ENCODE data around the gene CTAG2.
"Not testable (repeated sequence)": the region's sequence is repeated elsewhere in the genome, so short reads cannot be mapped to it uniquely, and the experiment has no call there.

The CTAG2 gene

DNA sequence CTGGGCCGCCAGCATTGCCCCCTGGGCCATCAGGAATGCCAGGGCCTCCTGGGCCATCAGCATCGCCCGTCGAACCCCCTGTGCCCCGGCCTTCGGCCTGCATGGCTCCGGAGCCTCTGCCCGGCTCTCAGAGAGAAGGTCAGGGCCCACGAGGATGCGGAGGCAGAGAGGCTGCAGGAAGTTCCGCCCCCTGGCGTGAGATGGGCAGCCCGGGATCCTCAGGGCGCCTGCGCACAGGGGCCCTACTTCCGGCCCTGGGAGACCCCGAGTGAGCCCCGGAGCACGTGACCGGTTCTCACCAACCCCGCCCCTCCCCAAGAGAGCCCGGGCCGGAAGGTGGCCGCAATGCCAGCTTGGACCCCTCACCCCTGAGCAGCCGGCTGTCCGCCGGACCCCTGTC is at the start of gene CTAG2:
TSS of gene CTAG2 (minus strand) at position 167 of the 400 bp plus-strand sequence. CDS start at position 103, 64 bp downstream.
- not testable (repeated sequence) for H3K9me3 Mint-ChIP-seq; H3K27ac Mint-ChIP-seq; ATAC-seq; H3K4me1 Mint-ChIP-seq; H3K36me3 Mint-ChIP-seq; H3K4me3 Mint-ChIP-seq; DNase-seq (ENCODE audit: low spot score in 2 of 2)

DNA sequence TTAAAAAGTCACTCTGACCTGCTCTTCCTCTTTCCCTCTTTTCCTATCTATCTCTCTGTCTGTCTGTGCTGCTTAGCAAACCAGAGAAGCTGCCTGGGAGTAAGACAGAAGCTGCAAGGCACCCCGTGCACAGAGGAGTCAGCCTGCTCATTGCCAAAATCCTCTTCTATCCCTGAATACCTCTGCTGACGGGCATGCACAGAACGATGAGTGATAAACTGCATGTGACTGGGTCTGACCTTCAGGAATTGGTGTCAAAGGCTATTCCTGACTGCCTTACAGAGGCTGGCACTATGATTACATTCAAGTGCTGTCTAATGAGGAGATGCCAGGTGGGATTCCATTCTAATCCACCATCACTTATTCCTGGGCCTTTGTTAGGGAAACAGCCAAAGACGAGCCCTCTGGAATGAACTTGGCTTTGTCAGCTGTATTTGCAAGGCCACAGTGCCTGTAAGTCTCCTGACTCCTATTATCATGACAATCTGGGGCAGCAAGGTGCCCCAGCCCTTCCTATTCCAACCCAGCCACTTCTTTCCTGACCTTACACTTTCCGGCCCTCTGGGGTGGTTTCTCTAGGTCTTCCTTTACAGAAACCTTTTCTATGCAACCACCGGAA is 45.4 kb upstream of the CTAG2 start:
- Mint-ChIP-seq H3K4me1 (peaks cover 31% of the 10 kb centered on the region), H3K9me3 (no peaks in the 10 kb centered on the region), H3K27ac (peak overlapping the region; percentile 20), H3K4me3 (no peak overlapping the region), H3K36me3 (peaks cover 54% of the 10 kb centered on the region)
- ATAC-seq (no peak), DNase-seq (ENCODE audit: low spot score in 2 of 2) (no peak)

DNA sequence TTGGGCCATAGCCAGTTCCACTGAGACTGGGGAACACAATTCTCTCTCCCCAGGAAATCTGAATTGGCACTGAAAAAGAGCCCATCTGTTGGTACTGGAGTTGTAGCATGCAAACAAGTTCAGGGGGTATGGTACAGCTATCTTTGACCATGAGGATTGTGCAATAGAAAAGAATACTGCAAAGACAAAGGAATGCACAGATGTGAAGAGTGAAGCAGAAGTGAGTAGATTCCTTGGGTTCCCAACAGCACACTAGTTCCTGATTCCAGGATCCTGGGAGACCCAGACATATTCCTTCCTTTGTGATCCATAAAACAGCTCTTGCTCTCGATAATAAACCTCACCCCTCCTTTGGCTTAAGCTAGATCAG is 43.3 kb upstream of the CTAG2 start:
- DNase-seq (ENCODE audit: low spot score in 2 of 2) (no peak), ATAC-seq (no peak)
- Mint-ChIP-seq H3K9me3 (no peaks in the 10 kb centered on the region), H3K27ac (peak overlapping the region; percentile 64), H3K4me1 (peaks cover 23% of the 10 kb centered on the region), H3K36me3 (peaks cover 67% of the 10 kb centered on the region), H3K4me3 (no peak overlapping the region)

DNA sequence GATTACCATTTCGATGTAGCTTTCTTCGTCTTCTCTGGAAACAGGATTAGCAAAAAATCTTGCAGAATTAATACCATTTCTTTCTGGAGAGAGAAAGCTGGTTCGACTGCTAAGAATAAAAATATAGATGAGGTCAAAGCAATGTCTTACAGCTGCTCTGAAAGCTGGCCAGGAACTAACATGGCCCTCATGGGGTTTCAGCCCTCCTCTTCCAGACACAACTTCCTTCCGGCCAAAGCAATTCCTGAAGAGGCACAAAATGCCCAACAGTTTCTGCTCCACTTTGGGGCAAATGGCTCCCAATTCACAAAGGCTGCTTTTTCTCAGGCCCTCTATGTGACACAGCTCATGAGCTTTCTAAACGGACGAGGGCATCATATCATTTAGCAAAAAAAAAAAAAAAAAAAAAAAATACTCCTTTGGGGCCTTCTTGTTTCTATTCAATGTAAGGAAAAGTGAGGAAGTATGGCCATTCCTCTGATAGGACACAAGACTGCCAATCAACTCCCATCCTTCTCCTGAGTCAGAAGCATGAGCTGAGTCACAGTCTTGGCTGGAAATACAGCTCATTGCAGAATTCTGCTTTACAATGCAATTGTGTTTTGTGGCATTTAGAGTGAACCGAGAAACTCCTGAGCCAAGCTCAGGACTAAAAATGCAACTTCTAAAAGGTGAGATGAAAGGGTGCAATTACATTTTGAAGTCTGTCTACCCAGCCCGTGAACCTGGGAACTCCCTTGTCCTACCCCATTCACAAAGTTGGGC is 42.7 kb upstream of the CTAG2 start:
- no peak for DNase-seq (ENCODE audit: low spot score in 2 of 2)
- no peaks in the 10 kb centered on the region for H3K9me3 Mint-ChIP-seq
- no peak overlapping the region for H3K4me3 Mint-ChIP-seq
- peak overlapping the region; percentile 64 for H3K27ac Mint-ChIP-seq
- H3K36me3 Mint-ChIP-seq, result peaks cover 68% of the 10 kb centered on the region
- peak; percentile 83 for ATAC-seq
- peaks cover 23% of the 10 kb centered on the region for H3K4me1 Mint-ChIP-seq

DNA sequence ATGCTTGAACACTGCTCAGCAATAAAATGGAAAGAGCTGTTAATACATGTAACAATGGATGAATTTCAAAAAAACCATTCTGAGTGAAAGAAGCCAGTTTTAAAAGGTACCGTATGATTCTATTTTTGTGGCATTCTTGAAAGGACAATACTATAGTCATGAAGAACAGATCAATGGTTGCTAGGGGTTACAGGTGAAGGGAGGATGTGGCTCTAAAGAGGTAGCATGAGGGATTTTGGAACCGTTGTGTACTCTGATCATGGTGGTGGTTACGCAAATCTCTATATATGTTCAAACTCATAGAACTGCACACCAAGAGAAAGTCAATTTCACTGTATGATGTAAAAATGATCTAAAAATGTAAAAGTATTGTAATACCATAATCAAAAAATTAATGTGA is 40.0 kb upstream of the CTAG2 start:
- Mint-ChIP-seq H3K36me3 (peaks cover 61% of the 10 kb centered on the region), H3K27ac (no peak overlapping the region), H3K4me1 (peaks cover 16% of the 10 kb centered on the region), H3K4me3 (no peak overlapping the region), H3K9me3 (no peaks in the 10 kb centered on the region)
- ATAC-seq, result no peak
- no peak for DNase-seq (ENCODE audit: low spot score in 2 of 2)

DNA sequence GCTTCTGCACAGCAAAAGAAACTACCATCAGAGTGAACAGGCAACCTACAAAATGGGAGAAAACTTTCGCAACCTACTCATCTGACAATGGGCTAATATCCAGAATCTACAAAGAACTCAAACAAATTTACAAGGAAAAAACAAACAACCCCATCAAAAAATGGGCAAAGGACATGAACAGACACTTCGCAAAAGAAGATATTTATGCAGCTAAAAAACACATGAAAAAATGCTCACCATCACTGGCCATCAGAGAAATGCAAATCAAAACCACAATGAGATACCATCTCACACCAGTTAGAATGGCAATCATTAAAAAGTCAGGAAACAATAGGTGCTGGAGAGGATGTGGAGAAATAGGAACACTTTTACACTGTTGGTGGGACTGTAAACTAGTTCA is 37.1 kb upstream of the CTAG2 start:
- not testable (repeated sequence) for DNase-seq (ENCODE audit: low spot score in 2 of 2); H3K27ac Mint-ChIP-seq; H3K4me1 Mint-ChIP-seq; H3K4me3 Mint-ChIP-seq; H3K9me3 Mint-ChIP-seq; ATAC-seq
- H3K36me3 Mint-ChIP-seq, result peaks cover 52% of the 10 kb centered on the region

DNA sequence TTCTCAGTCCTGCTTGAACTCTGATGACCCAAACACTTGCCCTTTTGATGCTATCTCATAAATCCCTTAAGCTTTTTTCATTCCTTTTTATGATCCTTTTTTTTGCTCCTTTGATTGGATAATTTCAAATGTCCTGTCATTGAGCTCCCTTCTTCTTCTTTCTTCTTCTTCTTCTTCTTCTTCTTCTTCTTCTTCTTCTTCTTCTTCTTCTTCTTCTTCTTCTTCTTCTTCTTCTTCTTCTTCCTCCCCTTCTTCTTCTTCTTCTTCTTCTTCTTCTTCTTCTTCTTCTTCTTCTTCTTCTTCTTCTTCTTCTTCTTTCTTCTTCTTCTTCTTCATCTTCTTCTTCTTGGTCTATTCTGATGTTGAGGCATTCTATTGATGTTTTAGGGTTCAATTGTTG is 18.7 kb upstream of the CTAG2 start:
- not testable (repeated sequence) for H3K27ac Mint-ChIP-seq; DNase-seq (ENCODE audit: low spot score in 2 of 2); ATAC-seq; H3K4me3 Mint-ChIP-seq; H3K4me1 Mint-ChIP-seq
- Mint-ChIP-seq H3K9me3 (peaks cover 19% of the 10 kb centered on the region), H3K36me3 (peaks cover 17% of the 10 kb centered on the region)

DNA sequence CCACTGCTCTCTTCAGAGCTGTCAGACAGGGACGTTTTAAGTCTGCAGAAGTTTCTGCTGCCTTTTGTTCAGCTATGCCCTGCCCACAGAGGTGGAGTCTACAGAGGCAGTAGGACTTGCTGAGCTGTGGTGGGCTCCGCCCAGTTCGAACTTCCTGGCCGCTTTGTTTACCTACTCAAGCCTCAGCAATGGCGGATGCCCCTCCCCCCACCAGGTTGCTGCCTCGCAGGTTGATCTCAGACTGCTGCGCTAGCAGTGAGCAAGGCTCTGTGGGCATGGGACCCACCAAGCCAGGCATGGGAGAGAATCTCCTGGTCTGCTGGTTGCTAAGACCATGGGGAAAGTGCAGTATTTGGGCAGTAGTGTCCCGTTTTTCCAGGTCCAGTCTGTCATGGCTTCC is 17.5 kb upstream of the CTAG2 start:
- H3K9me3 Mint-ChIP-seq, result peaks cover 19% of the 10 kb centered on the region
- not testable (repeated sequence) for H3K4me1 Mint-ChIP-seq; ATAC-seq; DNase-seq (ENCODE audit: low spot score in 2 of 2); H3K4me3 Mint-ChIP-seq; H3K27ac Mint-ChIP-seq
- H3K36me3 Mint-ChIP-seq, result peaks cover 11% of the 10 kb centered on the region

DNA sequence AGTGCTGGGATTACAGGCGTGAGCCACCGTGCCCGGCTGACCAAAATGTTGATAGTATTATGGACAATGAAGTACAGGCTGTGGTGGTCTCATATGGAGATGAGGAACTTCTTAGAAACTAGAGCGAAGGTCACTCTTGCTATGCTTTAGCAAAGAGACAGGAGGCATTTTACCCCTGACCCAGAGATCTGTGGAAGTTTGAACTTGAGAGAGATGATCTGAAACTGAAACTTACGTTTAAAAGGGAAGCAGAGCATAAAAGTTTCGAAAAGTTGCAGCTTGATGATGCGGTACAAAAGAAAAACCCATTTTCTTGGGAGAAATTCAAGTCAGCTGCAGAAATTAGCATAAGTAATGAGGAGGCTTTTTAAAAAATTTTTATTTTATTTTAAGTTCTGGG is 8.5 kb upstream of the CTAG2 start:
- H3K36me3 Mint-ChIP-seq, result no peaks in the 10 kb centered on the region
- no peak overlapping the region for H3K27ac Mint-ChIP-seq
- no peak overlapping the region for H3K4me3 Mint-ChIP-seq
- no peak for ATAC-seq
- no peak for DNase-seq (ENCODE audit: low spot score in 2 of 2)
- peaks cover 7% of the 10 kb centered on the region for H3K4me1 Mint-ChIP-seq
- peaks cover 10% of the 10 kb centered on the region for H3K9me3 Mint-ChIP-seq

DNA sequence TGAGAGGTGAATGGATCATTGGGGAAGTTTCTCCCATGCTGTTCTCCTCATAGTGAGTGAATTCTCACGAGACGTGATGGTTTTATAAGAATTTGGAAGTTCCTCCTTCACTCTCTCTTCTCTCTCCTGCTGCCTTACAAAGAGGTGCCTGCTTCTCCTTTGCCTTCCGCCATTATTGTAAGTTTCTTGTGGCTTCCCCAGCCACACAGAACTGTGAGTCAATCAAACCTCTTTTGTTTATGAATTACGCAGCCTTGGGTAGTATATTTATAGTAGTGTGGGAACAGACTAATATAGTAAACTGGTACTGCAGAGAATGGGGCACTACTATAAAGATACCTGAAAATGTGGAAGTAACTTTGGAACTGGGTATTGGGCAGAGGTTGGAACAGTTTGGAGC is 7.8 kb upstream of the CTAG2 start:
- ATAC-seq (peak; percentile 45), DNase-seq (ENCODE audit: low spot score in 2 of 2) (no peak)
- Mint-ChIP-seq H3K9me3 (peaks cover 10% of the 10 kb centered on the region), H3K4me1 (peaks cover 7% of the 10 kb centered on the region), H3K4me3 (no peak overlapping the region), H3K27ac (no peak overlapping the region), H3K36me3 (no peaks in the 10 kb centered on the region)

DNA sequence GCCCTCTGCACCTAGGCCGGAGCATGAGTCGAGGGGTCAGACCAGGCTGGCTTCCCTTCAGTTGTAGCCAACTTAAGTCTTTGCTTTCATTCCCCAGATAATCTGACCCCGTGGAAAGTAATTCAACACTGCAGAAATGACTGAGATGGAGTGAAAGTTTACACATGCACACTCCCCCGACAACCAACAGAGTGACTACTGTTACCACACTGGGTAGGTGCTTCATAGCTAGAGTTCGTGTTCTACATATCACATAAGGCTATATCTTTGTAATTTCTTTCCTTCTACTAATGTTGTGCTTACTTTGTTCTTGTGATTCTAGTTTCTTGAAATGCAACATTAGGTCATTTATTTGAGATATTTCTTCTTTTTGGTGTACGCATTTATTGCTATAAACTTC is 7.2 kb upstream of the CTAG2 start:
- no peak overlapping the region for H3K4me3 Mint-ChIP-seq
- H3K9me3 Mint-ChIP-seq, result peaks cover 10% of the 10 kb centered on the region
- ATAC-seq (peak; percentile 96), DNase-seq (ENCODE audit: low spot score in 2 of 2) (no peak)
- no peak overlapping the region for H3K27ac Mint-ChIP-seq
- peaks cover 7% of the 10 kb centered on the region for H3K4me1 Mint-ChIP-seq
- H3K36me3 Mint-ChIP-seq, result no peaks in the 10 kb centered on the region

DNA sequence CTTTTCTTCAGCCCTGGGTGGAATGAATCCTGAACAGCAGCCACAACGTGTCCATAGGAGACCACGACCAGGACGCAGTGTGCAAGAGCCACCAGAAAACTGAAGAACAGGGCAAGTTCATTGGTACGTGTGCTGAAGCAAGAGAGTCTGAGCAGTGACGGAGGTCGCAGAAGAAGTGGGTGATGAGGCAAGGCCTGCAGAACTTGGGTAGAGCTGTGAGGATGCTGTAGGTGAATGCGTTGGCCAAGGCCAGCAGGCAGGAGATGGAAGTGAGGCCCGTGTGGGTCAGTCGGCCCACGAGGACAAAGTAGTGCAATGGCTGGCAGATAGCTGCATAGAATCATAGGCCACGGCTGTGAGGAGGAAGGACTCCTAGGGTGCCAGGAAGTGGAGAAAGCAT is 5.6 kb upstream of the CTAG2 start:
- Mint-ChIP-seq H3K9me3 (peaks cover 3% of the 10 kb centered on the region), H3K36me3 (no peaks in the 10 kb centered on the region), H3K4me3 (no peak overlapping the region), H3K4me1 (peaks cover 7% of the 10 kb centered on the region), H3K27ac (no peak overlapping the region)
- DNase-seq (ENCODE audit: low spot score in 2 of 2) (no peak), ATAC-seq (no peak)

DNA sequence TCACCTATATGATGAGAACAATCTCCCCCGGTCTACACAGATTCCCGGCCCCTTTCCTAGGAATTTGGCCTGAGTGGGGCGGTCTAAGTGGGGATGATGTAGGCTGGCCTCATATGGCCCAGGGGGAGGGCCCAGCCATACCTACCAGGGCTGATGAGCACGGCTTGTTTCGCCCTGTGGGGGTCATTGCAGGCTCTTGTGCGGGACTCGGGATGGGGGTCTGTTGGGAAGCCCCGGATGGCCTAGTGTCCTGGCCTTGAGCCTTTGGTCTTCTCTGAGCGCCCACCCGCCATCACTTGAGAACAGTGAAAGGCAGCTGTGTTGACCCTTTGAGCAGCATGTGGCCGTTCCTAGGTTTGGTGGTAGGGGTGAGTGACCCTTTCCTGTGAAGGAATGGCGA is 4.8 kb upstream of the CTAG2 start:
- no peak overlapping the region for H3K4me3 Mint-ChIP-seq
- no peaks in the 10 kb centered on the region for H3K9me3 Mint-ChIP-seq
- H3K4me1 Mint-ChIP-seq, result peaks cover 7% of the 10 kb centered on the region
- H3K27ac Mint-ChIP-seq, result no peak overlapping the region
- DNase-seq (ENCODE audit: low spot score in 2 of 2), result no peak
- H3K36me3 Mint-ChIP-seq, result no peaks in the 10 kb centered on the region
- ATAC-seq, result no peak

DNA sequence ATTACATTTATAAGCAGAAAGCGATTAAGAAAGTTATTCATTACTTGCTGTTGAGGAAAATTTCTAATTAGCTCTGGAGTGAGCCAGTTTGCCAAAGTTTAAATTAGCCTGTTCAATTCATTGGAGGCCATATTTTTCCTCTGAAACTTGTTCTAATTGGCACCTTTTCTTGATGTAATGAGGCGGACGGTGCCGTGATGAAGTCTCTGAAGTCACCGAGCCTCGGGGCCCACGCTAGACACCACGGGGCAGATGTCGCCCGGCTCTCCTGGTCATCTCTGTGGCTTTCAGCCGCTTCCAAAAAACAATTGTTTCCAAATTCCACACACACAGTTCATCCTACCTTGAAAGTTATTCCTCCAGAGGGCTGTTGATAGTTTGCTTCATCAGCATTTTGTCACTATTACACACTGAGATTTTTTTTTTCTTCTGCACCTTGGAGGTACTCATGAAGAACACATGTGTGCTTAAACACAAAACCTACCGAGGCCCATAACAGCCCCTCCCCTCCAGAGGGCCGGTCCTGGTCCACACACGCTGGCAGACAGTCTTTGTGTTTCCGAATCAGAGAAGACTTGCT is 3.9 kb upstream of the CTAG2 start:
- H3K9me3 Mint-ChIP-seq, result no peaks in the 10 kb centered on the region
- no peak for DNase-seq (ENCODE audit: low spot score in 2 of 2)
- H3K27ac Mint-ChIP-seq, result no peak overlapping the region
- no peak overlapping the region for H3K4me3 Mint-ChIP-seq
- H3K36me3 Mint-ChIP-seq, result no peaks in the 10 kb centered on the region
- ATAC-seq, result no peak
- peaks cover 6% of the 10 kb centered on the region for H3K4me1 Mint-ChIP-seq

DNA sequence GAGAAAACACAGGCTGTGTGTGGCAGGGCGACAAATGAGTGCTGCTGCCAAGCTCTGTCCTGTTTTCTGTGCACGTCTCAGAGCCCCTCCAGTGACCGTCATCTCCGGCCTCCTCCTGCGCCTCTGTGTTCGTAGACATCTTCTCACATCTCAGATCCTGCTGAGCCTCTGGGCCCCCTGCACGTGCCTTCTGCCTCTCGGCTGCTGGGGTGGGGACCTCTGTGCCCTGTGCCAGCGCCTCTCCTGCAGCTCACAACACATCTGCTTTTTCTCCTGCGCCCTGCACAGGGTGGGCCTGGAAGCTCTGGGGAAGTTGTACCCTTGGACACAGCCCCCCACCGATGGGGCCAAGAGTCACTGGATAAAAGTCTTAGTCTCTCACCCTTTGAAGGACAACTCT is 2.4 kb upstream of the CTAG2 start:
- Mint-ChIP-seq H3K4me3 (no peak overlapping the region), H3K36me3 (no peaks in the 10 kb centered on the region), H3K4me1 (no peaks in the 10 kb centered on the region), H3K9me3 (no peaks in the 10 kb centered on the region), H3K27ac (no peak overlapping the region)
- ATAC-seq, result no peak
- DNase-seq (ENCODE audit: low spot score in 2 of 2), result no peak

DNA sequence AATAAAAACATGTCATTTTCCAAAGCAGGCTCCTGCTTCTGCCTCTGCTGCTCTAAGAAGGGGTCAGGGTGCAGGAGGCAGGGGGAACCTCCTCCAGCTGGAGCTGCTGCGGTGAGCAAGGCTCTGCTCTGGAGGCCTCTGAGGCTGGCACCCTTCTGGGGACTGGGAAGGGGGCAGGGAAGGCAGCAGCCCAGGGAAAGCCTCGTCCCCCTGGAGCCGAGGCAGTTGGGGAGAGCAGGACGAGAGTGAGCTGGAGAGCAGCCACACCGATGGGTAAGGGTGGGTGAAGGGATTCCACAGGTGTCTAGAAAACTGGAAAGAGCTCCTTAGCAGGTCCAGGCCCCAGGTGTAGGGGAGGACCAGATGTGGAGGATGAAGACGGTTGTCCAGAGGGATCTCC is 2.0 kb upstream of the CTAG2 start:
- no peak overlapping the region for H3K27ac Mint-ChIP-seq
- H3K9me3 Mint-ChIP-seq, result no peaks in the 10 kb centered on the region
- H3K4me1 Mint-ChIP-seq, result no peaks in the 10 kb centered on the region
- DNase-seq (ENCODE audit: low spot score in 2 of 2) (no peak), ATAC-seq (no peak)
- H3K4me3 Mint-ChIP-seq, result no peak overlapping the region
- no peaks in the 10 kb centered on the region for H3K36me3 Mint-ChIP-seq

All from stimulated activated effector memory CD8-positive, alpha-beta T cell treated with anti-CD3 and anti-CD28 coated beads, Interleukin-12 subunit alpha, Interleukin-12 subunit beta, amount 100 ng/mL, for 72 hours (primary cell).